Measurements from ENCODE around the gene NCF2.

- no peak for TF ChIP-seq POLR2A (IDR thresholded peaks at IDR 0.05; ENCODE audit: low read length)
- no peak for TF ChIP-seq GATA1 (IDR thresholded peaks at IDR 0.05; ENCODE audit: low read depth, low read length)
Observed at GRCh38 chr1:183595537-183595936, 5.3 kb upstream of the NCF2 start.
